ENCODE results near the gene MAML1.

DNA sequence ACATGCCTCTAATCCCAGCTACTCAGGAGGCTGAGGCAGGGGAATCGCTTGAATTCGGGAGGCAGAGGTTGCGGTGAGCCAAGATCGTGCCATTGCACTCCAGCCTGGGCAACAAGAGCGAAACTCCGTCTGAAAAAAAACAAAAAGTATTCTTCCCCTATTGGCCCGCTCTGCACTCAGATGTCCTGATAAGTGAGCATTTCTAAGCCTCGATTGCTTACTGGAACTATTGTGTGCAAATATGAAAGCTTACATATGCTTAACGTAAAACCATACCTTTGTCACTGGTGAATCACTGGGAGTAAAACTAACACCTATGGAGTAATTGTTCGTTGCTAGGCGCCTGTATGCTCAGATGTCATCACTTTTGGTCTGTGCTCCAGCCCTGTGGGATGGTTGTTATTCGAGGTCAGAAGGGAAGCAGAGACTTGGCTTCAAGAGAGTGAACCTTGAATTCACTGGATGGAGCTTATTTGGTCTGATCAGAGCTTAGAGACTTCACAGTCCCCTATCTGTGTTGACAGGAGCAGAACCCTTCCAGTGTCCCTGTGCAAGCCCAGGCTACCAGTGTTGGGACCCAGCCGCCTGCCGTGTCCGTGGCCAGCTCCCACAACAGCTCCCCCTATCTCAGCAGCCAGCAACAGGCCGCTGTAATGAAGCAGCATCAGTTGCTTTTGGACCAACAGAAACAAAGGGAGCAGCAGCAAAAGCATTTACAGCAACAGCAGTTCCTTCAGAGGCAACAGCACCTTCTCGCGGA is 35.9 kb downstream of the MAML1 start:
- TF ChIP-seq POLR2A (IDR thresholded peaks at IDR 0.05), result no peak
- TF ChIP-seq, protein P1, sequence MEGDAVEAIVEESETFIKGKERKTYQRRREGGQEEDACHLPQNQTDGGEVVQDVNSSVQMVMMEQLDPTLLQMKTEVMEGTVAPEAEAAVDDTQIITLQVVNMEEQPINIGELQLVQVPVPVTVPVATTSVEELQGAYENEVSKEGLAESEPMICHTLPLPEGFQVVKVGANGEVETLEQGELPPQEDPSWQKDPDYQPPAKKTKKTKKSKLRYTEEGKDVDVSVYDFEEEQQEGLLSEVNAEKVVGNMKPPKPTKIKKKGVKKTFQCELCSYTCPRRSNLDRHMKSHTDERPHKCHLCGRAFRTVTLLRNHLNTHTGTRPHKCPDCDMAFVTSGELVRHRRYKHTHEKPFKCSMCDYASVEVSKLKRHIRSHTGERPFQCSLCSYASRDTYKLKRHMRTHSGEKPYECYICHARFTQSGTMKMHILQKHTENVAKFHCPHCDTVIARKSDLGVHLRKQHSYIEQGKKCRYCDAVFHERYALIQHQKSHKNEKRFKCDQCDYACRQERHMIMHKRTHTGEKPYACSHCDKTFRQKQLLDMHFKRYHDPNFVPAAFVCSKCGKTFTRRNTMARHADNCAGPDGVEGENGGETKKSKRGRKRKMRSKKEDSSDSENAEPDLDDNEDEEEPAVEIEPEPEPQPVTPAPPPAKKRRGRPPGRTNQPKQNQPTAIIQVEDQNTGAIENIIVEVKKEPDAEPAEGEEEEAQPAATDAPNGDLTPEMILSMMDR (IDR thresholded peaks at IDR 0.05), result no peak

Data from right lobe of liver (tissue), 4 donors.